DMS 273 (cell line): Measurements from ENCODE around the gene INTS11.
"Not testable (repeated sequence)": the region's sequence is repeated elsewhere in the genome, so short reads cannot be mapped to it uniquely, and the experiment has no call there.

Source experiments
- DNase-seq: peaks from one replicate; lab custom pipeline; 2025; ENCODE audit not compliant: unreplicated experiment; lab: John Stamatoyannopoulos, UW

The INTS11 gene

DNA sequence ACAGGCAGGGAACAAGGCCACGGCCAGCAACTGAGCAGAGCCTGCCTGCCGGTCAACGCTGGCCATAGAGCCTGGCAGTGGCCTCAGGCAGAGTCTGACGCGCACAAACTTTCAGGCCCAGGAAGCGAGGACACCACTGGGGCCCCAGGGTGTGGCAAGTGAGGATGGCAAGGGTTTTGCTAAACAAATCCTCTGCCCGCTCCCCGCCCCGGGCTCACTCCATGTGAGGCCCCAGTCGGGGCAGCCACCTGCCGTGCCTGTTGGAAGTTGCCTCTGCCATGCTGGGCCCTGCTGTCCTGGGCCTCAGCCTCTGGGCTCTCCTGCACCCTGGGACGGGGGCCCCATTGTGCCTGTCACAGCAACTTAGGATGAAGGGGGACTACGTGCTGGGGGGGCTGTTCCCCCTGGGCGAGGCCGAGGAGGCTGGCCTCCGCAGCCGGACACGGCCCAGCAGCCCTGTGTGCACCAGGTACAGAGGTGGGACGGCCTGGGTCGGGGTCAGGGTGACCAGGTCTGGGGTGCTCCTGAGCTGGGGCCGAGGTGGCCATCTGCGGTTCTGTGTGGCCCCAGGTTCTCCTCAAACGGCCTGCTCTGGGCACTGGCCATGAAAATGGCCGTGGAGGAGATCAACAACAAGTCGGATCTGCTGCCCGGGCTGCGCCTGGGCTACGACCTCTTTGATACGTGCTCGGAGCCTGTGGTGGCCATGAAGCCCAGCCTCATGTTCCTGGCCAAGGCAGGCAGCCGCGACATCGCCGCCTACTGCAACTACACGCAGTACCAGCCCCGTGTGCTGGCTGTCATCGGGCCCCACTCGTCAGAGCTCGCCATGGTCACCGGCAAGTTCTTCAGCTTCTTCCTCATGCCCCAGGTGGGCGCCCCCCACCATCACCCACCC, 6.9 kb upstream of the INTS11 start, which contains the start of gene TAS1R3:
Gene TAS1R3 (plus strand): TSS at position 213 of the 898 bp plus-strand sequence. CDS start 66 bp downstream, at position 279.
- DNase-seq: peak; percentile 67

DNA sequence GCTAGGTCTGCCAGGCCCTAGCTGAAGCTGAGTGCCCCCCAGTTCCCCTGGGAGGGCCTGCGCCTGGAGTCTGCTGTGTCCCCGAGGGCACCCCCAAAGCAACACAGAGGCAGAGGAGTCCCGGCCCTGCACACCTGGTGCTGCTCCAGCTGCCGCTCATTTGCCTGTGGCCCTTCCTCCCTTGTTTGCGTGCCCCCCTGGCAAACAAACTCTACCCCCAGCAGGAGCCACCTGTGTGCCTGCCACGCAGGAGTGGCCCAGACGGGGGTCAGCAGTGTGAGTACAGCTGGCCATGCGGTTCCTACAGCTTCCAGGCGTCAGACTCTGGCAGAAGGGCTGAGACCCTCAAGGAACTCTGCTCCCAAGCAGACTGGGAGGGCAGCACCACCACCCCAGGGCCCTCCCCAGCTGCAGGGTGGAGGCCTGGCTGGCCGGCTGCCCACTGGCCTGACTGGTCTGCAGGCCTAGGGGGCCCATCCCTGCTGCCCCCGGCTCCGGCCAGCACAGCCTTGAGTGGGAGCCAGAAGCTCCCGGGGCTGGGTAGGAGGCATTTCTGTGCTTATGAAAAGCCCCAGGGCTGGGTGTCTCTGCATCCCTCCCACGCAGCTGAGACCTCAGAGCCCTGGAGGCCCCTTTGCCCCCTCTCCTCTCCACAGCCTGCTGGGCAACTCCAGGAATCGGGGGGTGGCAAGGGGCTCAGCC, 6.1 kb upstream of the INTS11 start:
- DNase-seq: no peak

DNA sequence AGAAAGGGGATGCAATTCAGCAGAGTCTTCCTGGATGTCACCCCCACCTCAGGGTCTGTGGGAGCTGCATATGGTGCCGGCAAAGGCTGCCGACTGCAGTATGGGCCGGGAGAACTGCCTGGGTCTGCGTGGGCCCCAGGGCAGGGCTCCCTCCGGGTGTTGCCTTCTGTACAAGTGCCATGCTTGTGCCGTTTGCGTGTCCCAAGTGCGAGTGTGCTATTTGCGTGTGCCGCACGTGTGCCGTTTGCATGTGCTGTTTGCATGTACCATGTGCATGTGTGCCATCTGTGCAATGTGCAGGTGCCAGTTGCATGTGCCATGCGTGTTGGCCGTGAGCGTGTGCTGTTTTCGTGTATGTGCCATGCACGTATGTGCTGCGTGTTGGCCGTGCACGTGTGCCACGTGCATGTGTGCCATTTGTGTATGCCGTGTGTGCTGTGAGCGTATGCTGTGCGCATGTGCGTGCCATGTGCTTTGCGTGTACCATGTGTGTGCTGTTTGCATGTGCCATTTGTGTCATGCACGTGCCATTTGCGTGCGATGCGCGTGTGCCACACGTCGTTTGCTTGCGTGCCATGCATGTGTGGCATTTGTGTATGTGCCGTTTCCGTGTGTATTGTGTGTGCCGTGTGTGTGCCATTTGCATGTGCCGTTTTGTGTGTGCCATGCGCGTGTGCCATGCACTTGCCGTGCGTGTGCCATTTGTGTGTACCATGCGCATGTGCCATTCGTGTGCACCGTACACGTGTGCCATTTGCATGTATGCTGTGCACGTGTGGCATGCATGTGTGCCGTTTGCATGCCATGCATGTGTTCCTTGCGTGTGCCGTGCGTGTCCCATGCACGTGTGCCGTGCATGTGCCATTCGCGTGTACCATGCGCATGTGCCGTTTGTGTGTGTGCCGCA, 5.1 kb upstream of the INTS11 start:
- DNase-seq: no peak

DNA sequence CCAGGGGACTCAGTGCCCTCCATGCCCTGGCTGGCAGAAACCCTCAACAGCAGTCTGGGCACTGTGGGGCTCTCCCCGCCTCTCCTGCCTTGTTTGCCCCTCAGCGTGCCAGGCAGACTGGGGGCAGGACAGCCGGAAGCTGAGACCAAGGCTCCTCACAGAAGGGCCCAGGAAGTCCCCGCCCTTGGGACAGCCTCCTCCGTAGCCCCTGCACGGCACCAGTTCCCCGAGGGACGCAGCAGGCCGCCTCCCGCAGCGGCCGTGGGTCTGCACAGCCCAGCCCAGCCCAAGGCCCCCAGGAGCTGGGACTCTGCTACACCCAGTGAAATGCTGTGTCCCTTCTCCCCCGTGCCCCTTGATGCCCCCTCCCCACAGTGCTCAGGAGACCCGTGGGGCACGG, 3.8 kb upstream of the INTS11 start:
- DNase-seq: no peak

DNA sequence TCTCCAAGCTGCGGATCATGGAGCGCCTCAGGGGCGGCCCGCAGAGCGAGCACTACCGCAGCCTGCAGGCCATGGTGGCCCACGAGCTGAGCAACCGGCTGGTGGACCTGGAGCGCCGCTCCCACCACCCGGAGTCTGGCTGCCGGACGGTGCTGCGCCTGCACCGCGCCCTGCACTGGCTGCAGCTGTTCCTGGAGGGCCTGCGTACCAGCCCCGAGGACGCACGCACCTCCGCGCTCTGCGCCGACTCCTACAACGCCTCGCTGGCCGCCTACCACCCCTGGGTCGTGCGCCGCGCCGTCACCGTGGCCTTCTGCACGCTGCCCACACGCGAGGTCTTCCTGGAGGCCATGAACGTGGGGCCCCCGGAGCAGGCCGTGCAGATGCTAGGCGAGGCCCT, 2.8 kb upstream of the INTS11 start:
- no peak for DNase-seq

DNA sequence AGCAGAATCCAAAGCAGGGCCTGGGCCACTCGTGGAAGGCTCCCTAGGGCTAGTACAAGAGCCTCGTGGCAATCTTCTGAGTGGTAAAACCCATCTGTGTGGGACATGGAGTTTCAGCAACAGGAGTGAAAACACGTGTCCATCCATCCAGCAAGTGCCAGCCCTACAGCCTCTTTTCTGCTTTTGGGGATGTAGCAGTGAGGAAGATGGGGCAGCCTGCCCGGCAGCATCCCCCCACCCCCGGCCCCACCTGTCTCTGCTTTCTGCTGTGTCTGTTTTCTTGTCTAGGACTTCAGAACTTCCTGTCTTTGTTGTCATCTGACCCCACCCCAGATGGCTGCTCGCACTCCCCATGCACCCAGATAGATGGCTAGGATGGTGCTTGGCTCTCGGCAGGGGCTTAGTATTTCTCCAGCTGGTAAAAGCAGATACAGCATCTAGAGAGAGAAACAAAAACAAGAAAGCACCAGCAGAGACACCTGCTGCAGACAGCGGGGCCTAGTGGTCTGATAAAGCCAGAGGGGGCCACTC, 1.7 kb upstream of the INTS11 start:
- DNase-seq: peak; percentile 52

DNA sequence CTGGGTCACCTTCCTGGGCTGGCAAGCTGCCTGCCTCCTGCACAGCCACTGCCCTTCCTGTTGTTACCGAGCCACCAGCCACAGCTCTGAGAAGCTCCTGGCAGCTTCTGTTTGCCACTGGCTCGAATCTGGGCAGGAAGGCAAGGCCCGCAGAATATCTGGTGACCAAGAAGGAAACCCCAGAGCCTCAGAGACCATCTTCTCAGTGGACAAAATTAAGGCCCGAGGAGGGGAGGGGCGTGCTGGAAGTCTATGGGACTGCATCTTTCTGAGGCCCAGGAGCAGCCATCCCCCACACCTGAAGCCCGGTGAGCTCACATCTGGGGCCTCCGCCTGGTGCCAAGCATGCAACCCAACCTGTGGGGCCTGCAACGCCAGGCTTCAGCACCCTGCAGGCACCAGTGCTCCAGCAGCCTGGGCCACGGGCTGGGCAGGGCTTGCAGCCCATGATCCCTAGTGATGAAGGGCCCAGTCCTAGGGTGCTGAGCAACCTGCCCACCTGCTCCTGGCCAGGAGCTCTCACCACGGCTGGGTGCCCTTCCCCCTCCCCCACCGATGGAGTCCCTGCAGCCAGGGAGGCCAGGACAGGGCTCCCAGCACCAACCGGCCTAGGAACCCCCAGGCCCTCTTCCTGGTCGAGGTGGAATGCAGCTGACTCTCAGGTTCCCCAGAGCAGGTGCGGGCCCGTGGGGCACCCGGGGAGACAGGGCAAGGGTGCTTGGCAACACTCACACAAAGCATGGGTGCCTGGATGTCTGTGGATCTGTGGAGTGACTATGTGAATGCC, 1.0 kb upstream of the INTS11 start:
- no peak for DNase-seq

DNA sequence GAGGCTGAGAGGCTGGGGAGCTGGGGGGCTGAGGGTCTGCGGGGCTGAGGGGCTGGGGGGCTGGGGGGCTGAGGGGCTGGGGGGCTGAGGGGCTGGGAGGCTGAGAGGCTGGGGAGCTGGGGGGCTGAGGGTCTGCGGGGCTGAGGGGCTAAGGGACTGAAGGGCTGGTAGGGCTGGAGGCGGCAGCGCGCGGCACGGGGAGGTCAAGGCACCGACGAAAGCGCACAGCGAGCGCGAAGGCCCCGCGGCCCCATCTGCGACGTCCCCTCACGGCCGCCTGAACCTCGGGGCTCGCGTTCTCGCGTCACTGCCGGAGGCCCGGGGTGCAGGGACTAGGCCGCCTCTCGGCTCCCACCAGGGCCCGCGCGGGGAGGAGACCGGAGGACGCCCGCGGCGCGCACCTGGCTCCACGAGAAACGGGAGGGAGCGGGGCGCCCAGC, 356 bp downstream of the INTS11 start:
- DNase-seq: peak; percentile 83

DNA sequence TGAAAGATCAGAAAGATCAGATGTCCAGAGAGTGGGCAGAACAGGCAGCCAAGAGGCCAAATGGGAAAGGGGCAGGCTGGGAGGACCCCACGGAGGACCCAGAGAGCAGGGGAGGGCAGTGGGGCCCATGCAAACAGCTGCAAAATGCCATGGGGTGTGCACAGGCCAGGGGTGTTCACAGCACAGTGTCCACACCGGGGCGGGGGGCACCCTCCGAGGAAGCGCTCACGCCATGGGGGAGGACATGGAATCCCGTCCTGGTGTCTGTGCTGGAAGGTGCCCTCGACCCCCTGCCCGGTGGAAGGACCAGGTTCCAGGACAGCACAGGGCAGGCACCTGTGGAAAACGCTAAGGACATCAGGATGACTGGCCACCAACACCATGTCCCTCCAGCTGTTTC, 1.5 kb downstream of the INTS11 start:
- no peak for DNase-seq

DNA sequence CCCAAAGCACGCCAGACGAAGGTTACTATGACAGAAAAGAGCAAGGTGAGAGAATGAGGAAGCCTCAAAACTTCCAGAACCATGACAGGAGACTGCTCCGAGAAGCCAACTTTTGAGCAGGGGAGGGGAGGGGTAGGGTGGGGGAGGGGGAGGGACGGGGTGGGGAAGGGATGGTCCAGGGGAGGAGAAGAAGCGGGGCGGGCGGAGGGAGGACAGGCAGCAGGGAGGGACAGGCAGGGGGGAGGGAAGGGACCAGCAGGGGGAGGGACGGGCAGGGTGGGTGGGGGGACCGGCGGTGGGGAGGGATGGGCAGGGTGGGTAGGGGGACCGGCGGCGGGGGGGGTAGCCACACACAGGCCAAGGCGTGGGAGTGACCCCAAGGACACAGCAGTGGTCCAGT, 2.0 kb downstream of the INTS11 start:
- no peak for DNase-seq

DNA sequence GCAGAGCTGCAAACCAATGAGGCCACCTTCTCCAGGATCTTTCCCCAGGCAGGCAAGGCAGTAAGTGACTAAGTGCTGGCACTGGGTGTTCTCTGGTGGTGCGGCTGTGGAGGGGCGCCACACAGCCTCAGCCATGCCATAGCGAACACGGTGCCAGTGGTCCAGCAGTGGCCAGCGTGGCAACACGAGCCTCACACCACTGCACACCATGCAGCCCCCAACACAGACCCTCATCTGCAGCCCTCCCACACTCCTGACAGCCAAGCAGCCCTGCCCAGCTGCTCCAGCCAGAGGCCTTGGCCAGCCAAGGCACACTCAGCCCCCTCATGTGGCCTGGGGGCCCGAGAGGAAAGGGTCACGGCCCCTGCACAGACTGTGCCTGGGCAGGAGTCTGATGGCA, 3.0 kb downstream of the INTS11 start:
- DNase-seq: no peak

DNA sequence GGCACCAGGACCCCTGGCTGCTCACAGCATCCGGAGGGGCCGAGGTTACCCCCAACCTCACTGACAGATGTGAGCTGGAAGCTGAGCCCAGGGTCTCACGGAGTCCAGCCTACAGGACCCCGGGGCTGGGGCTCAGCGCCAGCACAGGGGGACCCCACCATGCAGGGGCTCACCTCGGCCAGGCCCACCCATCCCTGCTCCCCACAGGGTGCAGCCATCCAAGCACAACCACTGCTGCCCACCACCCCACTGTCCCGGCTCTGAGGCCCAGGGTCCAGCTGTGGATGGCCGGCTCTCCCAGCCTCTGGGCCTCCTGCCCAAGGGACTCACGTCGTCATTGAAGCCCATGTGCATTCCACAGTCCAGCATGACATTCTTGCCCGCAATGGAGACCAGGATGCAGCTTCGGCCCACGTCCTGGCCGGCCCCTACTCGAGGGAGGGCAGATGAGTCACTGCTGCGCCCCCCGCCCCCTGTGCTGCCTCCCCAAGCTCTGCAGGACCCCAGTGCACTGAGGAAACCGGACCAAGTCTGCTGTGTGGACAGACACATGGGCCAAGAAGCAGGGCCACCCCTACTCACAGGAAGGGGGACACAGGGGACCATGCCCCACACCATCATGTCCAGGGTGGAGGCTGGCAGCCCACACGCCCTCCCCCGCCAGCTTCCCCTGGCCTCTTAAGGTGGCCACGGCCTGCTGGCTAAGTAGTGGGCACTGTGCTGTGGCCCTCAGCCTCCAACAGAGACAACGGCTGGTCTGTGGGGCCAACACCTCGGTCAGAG, 3.6 kb downstream of the INTS11 start:
- no peak for DNase-seq

DNA sequence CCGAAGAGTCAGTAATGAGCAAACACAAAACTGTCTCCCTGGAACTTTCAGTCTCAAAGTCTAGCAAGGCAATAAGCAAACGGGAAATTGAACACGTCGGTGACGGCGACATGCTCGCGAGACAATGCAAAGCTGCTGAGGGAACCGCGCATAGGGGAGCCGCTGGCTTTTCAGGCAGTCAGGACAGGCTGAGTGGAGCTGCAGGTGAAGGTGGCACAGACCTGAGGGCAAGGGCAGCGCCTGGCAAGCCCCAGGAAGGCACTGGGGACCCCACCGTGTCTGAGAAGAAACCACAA, 4.9 kb downstream of the INTS11 start:
- no peak for DNase-seq

DNA sequence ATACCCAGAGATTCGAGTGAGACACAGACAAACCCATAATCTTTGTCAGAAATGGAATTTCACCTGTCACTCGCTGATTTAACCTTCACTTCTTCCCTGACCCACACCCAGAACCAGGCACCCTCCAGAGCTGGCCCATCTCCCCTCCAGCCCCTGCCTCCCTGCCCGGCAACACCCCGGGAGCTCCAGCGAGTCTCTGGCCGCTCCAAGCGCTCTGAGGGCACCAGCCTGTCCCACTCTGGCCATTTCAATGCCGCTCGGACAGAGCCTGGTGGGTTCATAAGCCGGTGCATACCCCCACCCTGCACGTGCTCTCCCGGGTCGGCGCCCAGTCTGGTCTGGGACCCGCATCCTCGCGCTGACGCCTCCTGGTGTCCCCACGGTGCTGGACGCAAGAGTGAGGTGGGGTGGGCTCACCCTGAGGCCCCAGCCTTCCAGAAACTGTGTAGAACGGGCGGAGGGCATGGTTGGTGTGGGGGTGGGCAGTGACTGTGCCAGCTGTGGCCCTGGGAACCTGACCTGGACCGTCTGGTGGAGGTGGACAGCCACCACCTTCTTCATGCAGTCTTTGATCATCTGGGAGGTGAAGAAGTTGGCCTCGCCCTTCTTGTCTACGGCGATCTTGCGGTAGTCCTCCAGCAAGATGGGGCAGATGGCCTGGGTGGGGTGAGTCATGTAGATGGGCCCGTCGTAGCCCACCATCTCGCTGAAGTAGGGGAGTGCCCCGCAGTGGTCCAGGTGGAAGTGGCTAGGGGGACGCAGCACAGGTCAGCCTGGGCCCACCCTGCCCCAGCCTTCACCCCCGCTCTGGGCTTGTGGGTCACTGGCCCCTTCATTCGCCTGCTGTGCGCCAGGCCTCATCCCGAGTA, 5.4 kb downstream of the INTS11 start:
- no peak for DNase-seq

DNA sequence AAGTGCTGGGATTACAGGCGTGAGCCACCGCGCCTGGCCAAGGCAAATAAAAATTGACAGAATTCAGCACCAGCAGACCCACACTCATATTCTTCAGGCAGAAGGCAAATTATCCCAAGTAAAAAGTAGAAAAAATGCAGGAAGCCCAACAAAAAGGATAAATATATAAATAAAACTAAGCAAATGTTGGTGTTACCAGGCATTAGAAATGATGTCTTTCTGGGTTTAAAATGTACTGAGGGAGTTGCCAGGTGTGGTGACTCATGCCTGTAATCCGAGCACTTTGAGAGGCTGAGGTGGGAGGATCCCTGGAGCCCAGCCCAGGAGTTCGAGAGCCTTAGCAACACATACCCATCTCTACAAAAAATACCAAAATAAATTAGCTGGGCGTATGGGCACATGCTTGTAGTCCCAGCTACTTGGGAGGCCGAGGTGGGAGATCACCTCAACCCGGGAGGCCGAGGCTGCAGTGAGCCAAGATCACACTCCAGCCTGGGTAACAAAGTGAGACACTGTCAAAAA, 6.3 kb downstream of the INTS11 start:
- DNase-seq: peak; percentile 95

DNA sequence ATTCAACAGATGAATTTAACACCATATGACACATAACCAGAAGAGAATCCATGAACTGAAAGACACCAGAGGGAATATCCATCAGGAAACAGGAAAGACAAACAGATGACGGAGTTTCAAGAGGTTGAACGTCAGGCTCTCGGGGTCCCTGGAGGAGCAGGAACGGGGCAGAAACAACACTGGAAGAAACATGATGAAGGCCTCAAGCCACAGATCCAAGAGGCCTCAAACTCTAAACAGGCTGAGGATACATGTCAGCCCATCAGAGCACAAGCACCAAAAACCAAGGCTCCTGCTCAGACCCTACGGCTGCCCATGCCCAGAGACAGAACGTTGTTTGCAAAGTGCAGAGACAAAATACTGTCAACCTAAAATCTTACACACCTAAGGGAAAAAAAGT, 7.0 kb downstream of the INTS11 start:
- no peak for DNase-seq

DNA sequence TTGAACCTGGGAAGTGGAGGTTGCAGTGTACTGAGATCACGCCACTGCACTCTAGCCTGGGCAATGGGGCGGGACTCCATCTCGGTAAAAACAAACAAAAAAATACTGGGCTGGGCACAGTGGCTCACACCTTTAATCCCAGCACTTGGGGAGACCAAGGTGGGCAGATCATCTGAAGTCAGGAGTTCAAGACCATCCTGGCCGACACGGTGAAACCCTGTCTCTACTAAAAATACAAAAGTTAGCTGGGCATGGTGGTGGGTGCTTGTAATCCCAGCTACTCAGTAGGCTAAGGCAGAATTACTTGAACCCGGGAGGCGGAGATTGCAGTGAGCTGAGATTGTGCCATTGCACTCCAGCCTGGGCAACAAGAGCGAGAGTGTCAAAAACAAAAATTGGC, 8.3 kb downstream of the INTS11 start:
- DNase-seq: not testable (repeated sequence)

DNA sequence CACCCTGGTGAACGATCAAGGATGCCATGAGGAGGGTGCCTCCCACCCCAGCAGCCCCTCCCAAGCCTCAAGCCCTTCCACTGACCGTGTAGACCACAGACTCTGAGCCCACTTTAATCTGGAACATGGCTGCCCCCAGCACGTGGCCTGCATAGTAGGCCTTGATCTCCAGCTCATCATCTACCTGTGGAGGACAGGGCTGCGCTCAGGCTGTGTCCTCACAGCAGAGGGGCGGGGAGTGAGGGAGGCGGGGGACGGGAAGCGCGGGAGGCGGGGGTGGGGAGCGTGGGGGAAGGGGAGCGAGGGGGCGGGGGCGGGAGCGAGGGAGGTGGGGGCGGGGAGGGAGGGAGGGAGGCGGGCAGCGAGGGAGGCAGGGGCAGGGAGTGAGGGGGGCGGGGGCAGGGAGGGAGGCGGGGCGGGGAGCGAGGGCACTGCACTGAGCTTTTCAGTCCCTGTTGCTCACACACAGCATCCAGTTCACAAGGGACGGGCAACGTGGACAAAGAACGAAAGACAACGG, 9.0 kb downstream of the INTS11 start:
- DNase-seq: no peak
